Hindlimb muscle (tissue), 1 donor: ENCODE data around the gene ENGASE. TPM values are rescaled to one million over a fixed set of nuclear protein-coding genes. Genes with fewer than 3 reads are reported as not detected.

Experiments used
- DNase-seq: peaks from one replicate; pipeline ENCODE4 v3.0.0-alpha.2; 2013
- polyA plus RNA-seq: library from polyadenylated mRNA; unstranded; fragments of 120-200 nt; gene quantifications from one replicate; pipeline ENCODE4 v1.2.1, GENCODE V29; 2013; ENCODE audit not compliant: insufficient read length

ENGASE gene
- polyA plus RNA-seq, 1 donor = 21.9 TPM

DNA sequence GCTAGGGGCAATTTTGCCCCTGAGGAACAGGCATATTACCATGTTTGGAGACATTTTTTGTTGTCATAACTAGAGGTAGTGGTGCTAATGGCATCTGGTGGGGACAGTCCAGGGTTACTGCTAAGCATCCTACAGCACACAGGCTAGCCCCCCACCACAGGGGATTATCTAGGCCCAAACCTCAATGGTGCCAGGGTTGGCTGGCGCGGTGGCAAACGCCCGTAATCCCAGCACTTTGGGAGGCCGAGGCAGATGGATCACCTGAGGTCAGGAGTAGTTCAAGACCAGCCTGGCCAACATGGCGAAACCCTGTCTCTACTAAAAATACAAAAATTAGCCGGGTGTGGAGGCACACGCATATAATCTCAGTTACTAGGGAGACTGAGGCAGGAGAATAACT is 35.5 kb upstream of the ENGASE start:
- DNase-seq = no peak

GRCh38 chr17:79039886-79040285 is 34.7 kb upstream of the ENGASE start:
- DNase-seq = no peak

DNA sequence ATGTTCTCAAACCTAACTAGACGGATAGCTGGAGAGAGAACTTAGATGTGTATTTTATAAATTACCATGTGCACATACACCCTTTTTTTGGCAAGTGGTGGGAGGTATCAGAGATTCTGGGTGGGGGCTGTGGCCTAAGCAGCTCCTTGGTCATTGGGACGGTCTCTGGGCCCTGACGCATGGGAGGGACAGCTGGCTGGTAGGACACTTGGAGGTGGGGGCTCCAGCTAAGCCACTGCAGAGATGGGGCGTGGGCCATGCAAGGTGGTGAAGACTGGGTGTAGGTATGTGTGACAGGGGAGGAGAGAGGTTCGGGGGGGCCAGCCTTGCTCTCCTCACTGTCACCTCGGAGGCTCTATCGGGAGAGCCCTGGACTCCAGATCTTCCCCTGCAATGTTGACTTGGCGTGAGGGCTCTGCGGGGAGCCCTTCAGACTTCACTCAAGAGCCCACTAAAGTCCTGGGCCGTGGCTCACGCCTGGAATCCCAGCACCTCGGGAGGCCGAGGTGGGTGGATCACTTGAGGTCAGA is 33.5 kb upstream of the ENGASE start:
- no peak for DNase-seq

- no peak for DNase-seq
Measured at GRCh38 chr17:79041723-79042420, 32.8 kb upstream of the ENGASE start.

DNA sequence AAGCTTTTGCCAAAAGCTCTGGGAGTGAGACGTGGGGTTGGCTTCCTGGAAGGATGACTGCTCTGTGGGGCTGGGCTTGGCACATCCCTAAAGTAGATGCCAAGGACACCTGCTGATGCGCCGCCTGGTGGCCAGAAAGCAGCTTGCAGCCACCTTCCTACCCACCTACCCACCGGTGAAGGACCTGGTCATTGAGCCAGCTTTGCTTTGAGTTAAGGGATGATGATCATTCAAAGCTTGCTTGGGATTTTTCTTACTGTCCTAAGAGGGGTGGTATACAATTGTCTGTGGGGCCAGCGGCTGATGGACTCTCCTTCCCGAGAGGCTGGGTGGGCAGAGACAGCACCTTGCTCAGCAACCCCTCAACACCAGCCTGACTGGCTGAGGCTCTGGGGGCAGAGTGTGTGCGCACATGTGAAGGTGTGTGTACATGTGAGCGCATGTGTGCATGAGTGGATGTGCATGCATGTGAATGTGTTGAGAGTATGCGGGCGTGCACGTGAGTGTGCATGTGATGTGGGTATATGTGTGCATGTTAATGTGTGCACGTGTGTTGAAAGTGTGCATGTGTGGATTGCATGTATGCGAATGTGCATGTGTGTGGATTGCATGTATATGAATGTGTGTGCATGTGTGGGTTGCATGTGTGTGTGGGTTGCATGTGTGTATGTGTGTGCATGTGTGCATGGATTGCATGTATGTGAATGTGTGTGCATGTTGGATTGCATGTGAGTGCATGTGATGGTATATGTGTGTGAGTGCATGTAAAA is 32.0 kb upstream of the ENGASE start:
- no peak for DNase-seq

GRCh38 chr17:79043191-79043930 is 31.3 kb upstream of the ENGASE start:
- no peak for DNase-seq

DNA sequence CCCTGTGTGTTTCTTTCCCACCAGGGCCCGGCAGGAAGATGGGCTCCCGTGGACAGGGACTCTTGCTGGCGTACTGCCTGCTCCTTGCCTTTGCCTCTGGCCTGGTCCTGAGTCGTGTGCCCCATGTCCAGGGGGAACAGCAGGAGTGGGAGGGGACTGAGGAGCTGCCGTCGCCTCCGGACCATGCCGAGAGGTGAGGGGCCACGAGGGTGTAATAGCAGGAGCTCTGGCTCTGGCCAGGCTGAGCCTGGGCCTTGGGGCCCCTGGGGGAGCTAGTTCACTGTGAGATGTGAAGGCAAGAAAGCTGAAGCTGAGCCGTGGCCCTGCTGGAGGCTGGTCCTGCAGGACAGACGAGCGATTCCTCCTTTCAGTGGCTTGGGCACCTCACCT is 30.7 kb upstream of the ENGASE start:
- no peak for DNase-seq

DNA sequence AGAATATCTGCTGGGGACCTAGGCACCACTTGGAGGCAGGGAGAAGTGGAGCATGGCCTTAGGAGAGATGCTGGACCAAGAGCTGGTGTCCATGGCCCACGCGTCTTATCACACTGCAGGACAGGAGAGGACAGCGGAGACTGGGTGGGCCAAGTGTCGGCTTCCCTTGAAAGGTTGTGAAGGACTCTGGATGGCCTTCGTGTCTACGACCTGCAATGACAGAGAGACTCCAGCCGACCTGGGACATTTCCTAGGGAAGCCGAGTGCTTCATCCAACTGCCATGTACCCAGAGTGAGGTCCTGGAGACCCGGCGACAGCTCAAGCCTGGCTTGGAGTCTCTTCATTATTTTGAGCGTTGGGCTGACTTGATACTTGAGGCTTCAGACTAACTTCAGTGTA is 30.2 kb upstream of the ENGASE start:
- DNase-seq = no peak

GRCh38 chr17:79045001-79045729 is 29.5 kb upstream of the ENGASE start:
- DNase-seq = no peak

DNA sequence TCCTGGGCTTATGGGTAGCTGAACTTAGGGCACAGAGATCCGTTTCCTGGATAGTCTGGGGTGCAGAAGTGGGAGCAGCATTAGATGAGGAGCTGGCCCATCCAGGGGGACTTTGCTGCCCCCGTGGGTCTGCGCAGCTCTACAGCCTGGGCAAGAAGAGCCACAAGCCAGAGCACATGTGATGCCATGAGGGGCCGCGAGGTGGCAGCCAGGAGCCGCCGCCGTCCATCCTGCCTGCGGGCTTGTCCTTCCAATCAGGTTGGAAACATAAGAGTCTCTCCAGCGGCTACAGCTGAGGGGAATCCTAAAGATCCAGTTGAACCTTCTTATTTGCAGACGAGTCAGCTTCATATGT is 28.8 kb upstream of the ENGASE start:
- peak; percentile 80 for DNase-seq

DNA sequence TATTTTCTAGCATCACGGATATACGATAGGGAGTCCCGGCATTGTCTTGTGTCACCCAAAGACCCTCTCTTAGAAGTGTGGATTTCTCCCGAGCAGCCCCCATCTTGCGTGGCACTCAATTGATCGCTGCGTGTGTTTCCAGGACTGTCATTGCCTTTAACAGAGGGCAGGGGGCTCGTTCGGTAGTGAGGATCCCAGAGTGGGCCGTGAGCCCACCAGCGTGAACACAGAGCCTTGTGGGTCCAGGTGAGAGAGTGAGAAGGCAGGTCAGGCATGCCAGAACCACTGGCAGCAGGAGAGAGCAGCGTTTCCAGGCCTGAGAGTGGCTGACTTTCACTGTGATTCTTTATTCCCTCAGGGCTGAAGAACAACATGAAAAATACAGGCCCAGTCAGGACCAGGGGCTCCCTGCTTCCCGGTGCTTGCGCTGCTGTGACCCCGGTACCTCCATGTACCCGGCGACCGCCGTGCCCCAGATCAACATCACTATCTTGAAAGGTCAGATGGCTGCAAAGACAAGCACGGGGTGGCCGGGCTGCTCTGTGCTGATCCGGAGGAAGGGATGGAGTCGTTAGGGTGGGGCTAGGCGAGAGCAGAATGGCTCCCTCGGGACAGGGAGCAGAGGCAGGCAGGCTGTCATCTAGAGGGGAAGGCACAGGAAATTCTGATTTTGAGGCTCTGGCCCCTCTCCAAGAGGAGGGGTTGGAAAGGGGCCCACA is 28.3 kb upstream of the ENGASE start:
- no peak for DNase-seq

DNA sequence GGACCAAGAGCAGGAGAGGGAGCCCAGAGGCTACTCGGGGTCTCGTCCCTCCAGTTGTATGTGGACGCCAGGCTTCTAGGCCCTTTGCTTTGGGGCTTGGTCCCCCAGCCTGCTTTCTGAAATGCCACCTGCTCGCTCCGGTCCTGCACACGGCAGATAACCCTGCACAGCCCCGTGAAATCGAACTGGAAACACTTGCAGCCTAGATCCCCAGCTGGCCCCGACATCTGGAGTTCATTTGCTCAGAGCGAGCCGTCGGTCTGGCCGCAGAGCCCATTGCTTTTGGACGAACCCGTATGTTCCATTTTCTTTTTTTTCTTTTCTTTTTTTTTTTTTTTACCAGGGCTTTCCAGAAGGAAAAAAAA is 27.7 kb upstream of the ENGASE start:
- peak; percentile 89 for DNase-seq

DNA sequence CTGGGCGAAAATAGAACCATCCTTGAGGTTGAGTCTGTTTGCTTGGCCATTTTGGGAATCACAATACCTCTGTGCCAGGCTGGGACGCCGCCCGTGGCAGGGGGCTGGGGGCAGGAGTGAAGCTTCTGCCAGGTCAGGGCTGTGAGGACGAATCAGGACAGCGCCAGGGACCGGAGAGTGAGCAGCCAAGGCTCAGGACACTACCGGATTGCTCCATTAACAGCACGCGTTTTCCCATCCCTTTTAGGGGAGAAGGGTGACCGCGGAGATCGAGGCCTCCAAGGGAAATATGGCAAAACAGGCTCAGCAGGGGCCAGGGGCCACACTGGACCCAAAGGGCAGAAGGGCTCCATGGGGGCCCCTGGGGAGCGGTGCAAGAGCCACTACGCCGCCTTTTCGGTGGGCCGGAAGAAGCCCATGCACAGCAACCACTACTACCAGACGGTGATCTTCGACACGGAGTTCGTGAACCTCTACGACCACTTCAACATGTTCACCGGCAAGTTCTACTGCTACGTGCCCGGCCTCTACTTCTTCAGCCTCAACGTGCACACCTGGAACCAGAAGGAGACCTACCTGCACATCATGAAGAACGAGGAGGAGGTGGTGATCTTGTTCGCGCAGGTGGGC is 27.2 kb upstream of the ENGASE start:
- peak; percentile 47 for DNase-seq

DNA sequence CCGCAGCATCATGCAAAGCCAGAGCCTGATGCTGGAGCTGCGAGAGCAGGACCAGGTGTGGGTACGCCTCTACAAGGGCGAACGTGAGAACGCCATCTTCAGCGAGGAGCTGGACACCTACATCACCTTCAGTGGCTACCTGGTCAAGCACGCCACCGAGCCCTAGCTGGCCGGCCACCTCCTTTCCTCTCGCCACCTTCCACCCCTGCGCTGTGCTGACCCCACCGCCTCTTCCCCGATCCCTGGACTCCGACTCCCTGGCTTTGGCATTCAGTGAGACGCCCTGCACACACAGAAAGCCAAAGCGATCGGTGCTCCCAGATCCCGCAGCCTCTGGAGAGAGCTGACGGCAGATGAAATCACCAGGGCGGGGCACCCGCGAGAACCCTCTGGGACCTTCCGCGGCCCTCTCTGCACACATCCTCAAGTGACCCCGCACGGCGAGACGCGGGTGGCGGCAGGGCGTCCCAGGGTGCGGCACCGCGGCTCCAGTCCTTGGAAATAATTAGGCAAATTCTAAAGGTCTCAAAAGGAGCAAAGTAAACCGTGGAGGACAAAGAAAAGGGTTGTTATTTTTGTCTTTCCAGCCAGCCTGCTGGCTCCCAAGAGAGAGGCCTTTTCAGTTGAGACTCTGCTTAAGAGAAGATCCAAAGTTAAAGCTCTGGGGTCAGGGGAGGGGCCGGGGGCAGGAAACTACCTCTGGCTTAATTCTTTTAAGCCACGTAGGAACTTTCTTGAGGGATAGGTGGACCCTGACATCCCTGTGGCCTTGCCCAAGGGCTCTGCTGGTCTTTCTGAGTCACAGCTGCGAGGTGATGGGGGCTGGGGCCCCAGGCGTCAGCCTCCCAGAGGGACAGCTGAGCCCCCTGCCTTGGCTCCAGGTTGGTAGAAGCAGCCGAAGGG is 26.4 kb upstream of the ENGASE start:
- DNase-seq = no peak

DNA sequence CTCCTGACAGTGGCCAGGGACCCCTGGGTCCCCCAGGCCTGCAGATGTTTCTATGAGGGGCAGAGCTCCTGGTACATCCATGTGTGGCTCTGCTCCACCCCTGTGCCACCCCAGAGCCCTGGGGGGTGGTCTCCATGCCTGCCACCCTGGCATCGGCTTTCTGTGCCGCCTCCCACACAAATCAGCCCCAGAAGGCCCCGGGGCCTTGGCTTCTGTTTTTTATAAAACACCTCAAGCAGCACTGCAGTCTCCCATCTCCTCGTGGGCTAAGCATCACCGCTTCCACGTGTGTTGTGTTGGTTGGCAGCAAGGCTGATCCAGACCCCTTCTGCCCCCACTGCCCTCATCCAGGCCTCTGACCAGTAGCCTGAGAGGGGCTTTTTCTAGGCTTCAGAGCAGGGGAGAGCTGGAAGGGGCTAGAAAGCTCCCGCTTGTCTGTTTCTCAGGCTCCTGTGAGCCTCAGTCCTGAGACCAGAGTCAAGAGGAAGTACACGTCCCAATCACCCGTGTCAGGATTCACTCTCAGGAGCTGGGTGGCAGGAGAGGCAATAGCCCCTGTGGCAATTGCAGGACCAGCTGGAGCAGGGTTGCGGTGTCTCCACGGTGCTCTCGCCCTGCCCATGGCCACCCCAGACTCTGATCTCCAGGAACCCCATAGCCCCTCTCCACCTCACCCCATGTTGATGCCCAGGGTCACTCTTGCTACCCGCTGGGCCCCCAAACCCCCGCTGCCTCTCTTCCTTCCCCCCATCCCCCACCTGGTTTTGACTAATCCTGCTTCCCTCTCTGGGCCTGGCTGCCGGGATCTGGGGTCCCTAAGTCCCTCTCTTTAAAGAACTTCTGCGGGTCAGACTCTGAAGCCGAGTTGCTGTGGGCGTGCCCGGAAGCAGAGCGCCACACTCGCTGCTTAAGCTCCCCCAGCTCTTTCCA is 25.5 kb upstream of the ENGASE start:
- DNase-seq = no peak

DNA sequence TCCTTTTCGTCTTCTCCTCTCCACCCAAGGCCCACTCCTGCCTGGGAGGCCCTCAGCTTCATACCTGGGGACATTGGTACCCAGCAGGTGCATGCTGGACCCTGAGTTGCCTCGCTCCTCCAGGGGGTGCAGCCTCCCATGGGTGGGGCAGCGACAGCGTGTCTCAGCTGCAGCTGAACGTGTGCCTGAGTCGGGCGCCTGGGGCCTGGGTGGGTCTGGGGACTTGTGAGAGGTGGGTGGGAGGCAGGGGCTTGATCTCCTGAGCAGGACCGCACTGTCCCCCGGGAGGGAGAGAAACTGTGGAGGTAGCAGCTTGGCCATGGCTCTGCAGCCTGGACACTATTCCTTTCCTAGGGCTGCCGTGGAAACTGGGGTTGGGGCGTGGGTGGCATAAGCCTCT is 24.8 kb upstream of the ENGASE start:
- DNase-seq = no peak

DNA sequence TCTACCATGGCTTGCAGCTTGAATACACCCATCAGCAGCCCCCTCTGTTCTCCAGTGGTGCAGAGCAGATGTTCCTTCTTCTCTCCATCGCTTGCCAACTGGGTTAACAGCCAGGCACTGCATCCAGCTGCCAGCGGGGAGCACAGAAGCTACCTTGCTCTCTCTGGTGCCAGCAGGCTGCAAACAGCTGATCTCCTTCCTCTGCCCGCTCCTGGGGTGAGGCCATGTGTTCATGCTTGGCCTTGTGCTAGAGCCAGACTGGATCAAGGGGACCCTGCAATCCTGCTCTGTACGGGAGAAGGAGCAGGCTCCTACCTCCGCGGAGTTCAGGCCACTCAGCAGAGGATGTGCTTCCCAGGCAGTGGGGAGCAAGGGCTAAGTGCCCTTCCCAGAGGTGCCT is 24.1 kb upstream of the ENGASE start:
- no peak for DNase-seq

GRCh38 chr17:79051306-79051705 is 23.3 kb upstream of the ENGASE start:
- DNase-seq = no peak

GRCh38 chr17:79052131-79052530 is 22.5 kb upstream of the ENGASE start:
- DNase-seq = no peak
